ENCODE results near the gene RSPRY1.
"Not testable (repeated sequence)": the region's sequence is repeated elsewhere in the genome, so short reads cannot be mapped to it uniquely, and the experiment has no call there.

The RSPRY1 gene

GRCh38 chr16:57175896-57176295, 10.2 kb upstream of the RSPRY1 start:
- Histone ChIP-seq H3K36me3 (ENCODE audit: control insufficient read depth, low read depth, low read length) (peaks cover 35% of the 10 kb centered on the region), H3K9me3 (ENCODE audit: control insufficient read depth, low read depth, low read length) (no peaks in the 10 kb centered on the region), H3K9ac (ENCODE audit: low read length) (no peak overlapping the region), H3K4me3 (ENCODE audit: low read length) (no peak overlapping the region), H3K27me3 (ENCODE audit: control insufficient read depth, insufficient read depth, low read length) (no peaks in the 10 kb centered on the region), H3K4me1 (ENCODE audit: control insufficient read depth, low read depth, low read length) (no peaks in the 10 kb centered on the region), H3K27ac (ENCODE audit: low read length) (no peak overlapping the region)

GRCh38 chr16:57178196-57178595, 7.9 kb upstream of the RSPRY1 start:
- Histone ChIP-seq H3K27me3 (ENCODE audit: control insufficient read depth, insufficient read depth, low read length) (no peaks in the 10 kb centered on the region), H3K9ac (ENCODE audit: low read length) (no peak overlapping the region), H3K9me3 (ENCODE audit: control insufficient read depth, low read depth, low read length) (no peaks in the 10 kb centered on the region)

GRCh38 chr16:57178793-57179212, 7.3 kb upstream of the RSPRY1 start:
- Histone ChIP-seq H3K27me3 (ENCODE audit: control insufficient read depth, insufficient read depth, low read length) (no peaks in the 10 kb centered on the region), H3K4me3 (ENCODE audit: low read length) (no peak overlapping the region), H3K27ac (ENCODE audit: low read length) (no peak overlapping the region), H3K4me1 (ENCODE audit: control insufficient read depth, low read depth, low read length) (peaks cover 6% of the 10 kb centered on the region), H3K36me3 (ENCODE audit: control insufficient read depth, low read depth, low read length) (peaks cover 10% of the 10 kb centered on the region), H3K9me3 (ENCODE audit: control insufficient read depth, low read depth, low read length) (no peaks in the 10 kb centered on the region), H3K9ac (ENCODE audit: low read length) (no peak overlapping the region)

More at GRCh38 chr16:57178196-57178595, 7.9 kb upstream of the RSPRY1 start:
- Histone ChIP-seq H3K27ac (ENCODE audit: low read length) (no peak overlapping the region), H3K36me3 (ENCODE audit: control insufficient read depth, low read depth, low read length) (peaks cover 12% of the 10 kb centered on the region), H3K4me1 (ENCODE audit: control insufficient read depth, low read depth, low read length) (peaks cover 6% of the 10 kb centered on the region), H3K4me3 (ENCODE audit: low read length) (no peak overlapping the region)

GRCh38 chr16:57179215-57179828, 6.8 kb upstream of the RSPRY1 start:
- no peak overlapping the region for H3K9ac ChIP-seq (ENCODE audit: low read length)

GRCh38 chr16:57184113-57184512, 2.0 kb upstream of the RSPRY1 start:
- H3K4me3 ChIP-seq (ENCODE audit: low read length): peak overlapping the region; percentile 75

More at GRCh38 chr16:57179215-57179828, 6.8 kb upstream of the RSPRY1 start:
- Histone ChIP-seq H3K36me3 (ENCODE audit: control insufficient read depth, low read depth, low read length) (peaks cover 10% of the 10 kb centered on the region), H3K27ac (ENCODE audit: low read length) (no peak overlapping the region), H3K27me3 (ENCODE audit: control insufficient read depth, insufficient read depth, low read length) (no peaks in the 10 kb centered on the region), H3K4me1 (ENCODE audit: control insufficient read depth, low read depth, low read length) (peaks cover 9% of the 10 kb centered on the region), H3K4me3 (ENCODE audit: low read length) (no peak overlapping the region), H3K9me3 (ENCODE audit: control insufficient read depth, low read depth, low read length) (no peaks in the 10 kb centered on the region)

GRCh38 chr16:57184887-57185445, 1.2 kb upstream of the RSPRY1 start:
- Histone ChIP-seq H3K9ac (ENCODE audit: low read length) (peak overlapping the region; percentile 89), H3K9me3 (ENCODE audit: control insufficient read depth, low read depth, low read length) (no peaks in the 10 kb centered on the region), H3K4me3 (ENCODE audit: low read length) (peak overlapping the region; percentile 75), H3K27ac (ENCODE audit: low read length) (peak overlapping the region; percentile 72), H3K36me3 (ENCODE audit: control insufficient read depth, low read depth, low read length) (no peaks in the 10 kb centered on the region), H3K4me1 (ENCODE audit: control insufficient read depth, low read depth, low read length) (peaks cover 14% of the 10 kb centered on the region), H3K27me3 (ENCODE audit: control insufficient read depth, insufficient read depth, low read length) (no peaks in the 10 kb centered on the region)

More at GRCh38 chr16:57184113-57184512, 2.0 kb upstream of the RSPRY1 start:
- no peaks in the 10 kb centered on the region for H3K36me3 ChIP-seq (ENCODE audit: control insufficient read depth, low read depth, low read length)
- peak overlapping the region; percentile 89 for H3K9ac ChIP-seq (ENCODE audit: low read length)
- no peaks in the 10 kb centered on the region for H3K27me3 ChIP-seq (ENCODE audit: control insufficient read depth, insufficient read depth, low read length)
- peaks cover 14% of the 10 kb centered on the region for H3K4me1 ChIP-seq (ENCODE audit: control insufficient read depth, low read depth, low read length)
- no peak overlapping the region for H3K27ac ChIP-seq (ENCODE audit: low read length)
- H3K9me3 ChIP-seq (ENCODE audit: control insufficient read depth, low read depth, low read length): no peaks in the 10 kb centered on the region

- peak overlapping the region; percentile 89 for H3K9ac ChIP-seq (ENCODE audit: low read length)
- peak overlapping the region; percentile 72 for H3K27ac ChIP-seq (ENCODE audit: low read length)
- H3K27me3 ChIP-seq (ENCODE audit: control insufficient read depth, insufficient read depth, low read length): no peaks in the 10 kb centered on the region
- peaks cover 14% of the 10 kb centered on the region for H3K4me1 ChIP-seq (ENCODE audit: control insufficient read depth, low read depth, low read length)
- no peaks in the 10 kb centered on the region for H3K36me3 ChIP-seq (ENCODE audit: control insufficient read depth, low read depth, low read length)
- peak overlapping the region; percentile 75 for H3K4me3 ChIP-seq (ENCODE audit: low read length)
- no peaks in the 10 kb centered on the region for H3K9me3 ChIP-seq (ENCODE audit: control insufficient read depth, low read depth, low read length)
Measured at GRCh38 chr16:57185446-57185944, 634 bp upstream of the RSPRY1 start.

GRCh38 chr16:57186872-57187854, 1.0 kb downstream of the RSPRY1 start:
- H3K27ac ChIP-seq (ENCODE audit: low read length): no peak overlapping the region
- no peaks in the 10 kb centered on the region for H3K27me3 ChIP-seq (ENCODE audit: control insufficient read depth, insufficient read depth, low read length)
- H3K36me3 ChIP-seq (ENCODE audit: control insufficient read depth, low read depth, low read length): no peaks in the 10 kb centered on the region
- peak overlapping the region; percentile 81 for H3K9ac ChIP-seq (ENCODE audit: low read length)
- H3K9me3 ChIP-seq (ENCODE audit: control insufficient read depth, low read depth, low read length): no peaks in the 10 kb centered on the region
- peaks cover 8% of the 10 kb centered on the region for H3K4me1 ChIP-seq (ENCODE audit: control insufficient read depth, low read depth, low read length)
- H3K4me3 ChIP-seq (ENCODE audit: low read length): peak overlapping the region; percentile 75

- H3K27me3 ChIP-seq (ENCODE audit: control insufficient read depth, insufficient read depth, low read length); H3K4me1 ChIP-seq (ENCODE audit: control insufficient read depth, low read depth, low read length); H3K9me3 ChIP-seq (ENCODE audit: control insufficient read depth, low read depth, low read length); H3K27ac ChIP-seq (ENCODE audit: low read length); H3K9ac ChIP-seq (ENCODE audit: low read length); H3K36me3 ChIP-seq (ENCODE audit: control insufficient read depth, low read depth, low read length): not testable (repeated sequence)
- H3K4me3 ChIP-seq (ENCODE audit: low read length): peak overlapping the region; percentile 75
Measured at GRCh38 chr16:57187902-57188710, 2.0 kb downstream of the RSPRY1 start.

GRCh38 chr16:57188711-57189002, 2.5 kb downstream of the RSPRY1 start:
- Histone ChIP-seq H3K4me3 (ENCODE audit: low read length) (no peak overlapping the region), H3K36me3 (ENCODE audit: control insufficient read depth, low read depth, low read length) (no peaks in the 10 kb centered on the region), H3K4me1 (ENCODE audit: control insufficient read depth, low read depth, low read length) (peaks cover 8% of the 10 kb centered on the region), H3K9me3 (ENCODE audit: control insufficient read depth, low read depth, low read length) (no peaks in the 10 kb centered on the region), H3K27me3 (ENCODE audit: control insufficient read depth, insufficient read depth, low read length) (no peaks in the 10 kb centered on the region), H3K27ac (ENCODE audit: low read length) (no peak overlapping the region), H3K9ac (ENCODE audit: low read length) (no peak overlapping the region)

- not testable (repeated sequence) for H3K36me3 ChIP-seq (ENCODE audit: control insufficient read depth, low read depth, low read length); H3K27me3 ChIP-seq (ENCODE audit: control insufficient read depth, insufficient read depth, low read length); H3K9me3 ChIP-seq (ENCODE audit: control insufficient read depth, low read depth, low read length); H3K27ac ChIP-seq (ENCODE audit: low read length); H3K4me1 ChIP-seq (ENCODE audit: control insufficient read depth, low read depth, low read length); H3K4me3 ChIP-seq (ENCODE audit: low read length); H3K9ac ChIP-seq (ENCODE audit: low read length)
Measured at GRCh38 chr16:57189527-57189926, 3.4 kb downstream of the RSPRY1 start.
